A549 (cell line): ENCODE data around the gene OR52N2. TPM values are rescaled to one million over a fixed set of nuclear protein-coding genes. Genes with fewer than 3 reads are reported as not detected.

ENCODE experiments used
- ATAC-seq, 2 experiments: fragments of 200-7000 bp in 1 of 2; fragments of >200 bp in 1 of 2; cut with Nextera tagmentation in 1 of 2; cut with Tn5 transposase in 1 of 2; 3 replicates each; pipeline versions ENCODE4 v1.8.0 to v1.9.1; 2018 to 2020; ENCODE audit warnings: mild to moderate bottlenecking in 1 of 2, moderate library complexity in 1 of 2
- CTCF ChIA-PET: fragments of 300-600 bp; sonication (Branson Sonifier 250); formaldehyde crosslinking; extraction: SDS; loops from one replicate; lab custom pipeline; 2021; ENCODE audit warnings: antibody characterized with exemption, inconsistent platforms; lab: Yijun Ruan, JAX
- POLR2A ChIA-PET: fragments of 350-600 bp; formaldehyde crosslinking; extraction: SDS; loops from one replicate; lab custom pipeline; 2021; ENCODE audit warnings: antibody characterized with exemption, inconsistent platforms; lab: Yijun Ruan, JAX
- DNase-seq, 2 experiments: peaks; one replicate each; pipeline versions ENCODE4 v3.0.0 to v3.0.0-alpha.2; 2011 to 2016; ENCODE audit warnings: low read depth in 1 of 2, low spot score in 1 of 2
- FAIRE-seq: peaks from 2 replicates; lab custom pipeline; 2011; peaks lifted over from hg19 to GRCh38; lab: Jason Lieb, UNC
- H3K27ac ChIP-seq, 2 experiments: fragments of >200 bp; sonication (Bioruptor Twin); formaldehyde crosslinking; 3 replicates each; pipeline ENCODE4 v1.5.1; 2016 to 2017
- H3K4me1 ChIP-seq: fragments of >200 bp; sonication (Bioruptor Twin); formaldehyde crosslinking; 3 replicates; pipeline ENCODE4 v1.6.1; 2016
- H3K4me2 ChIP-seq: fragments of >200 bp; sonication (Bioruptor Twin); formaldehyde crosslinking; 3 replicates; pipeline ENCODE4 v1.6.1; 2016
- H3K4me3 ChIP-seq: fragments of >200 bp; sonication (Bioruptor Twin); formaldehyde crosslinking; 3 replicates; pipeline ENCODE4 v1.5.1; 2016
- H3K9me3 ChIP-seq: fragments of >200 bp; sonication (Bioruptor Twin); formaldehyde crosslinking; 3 replicates; pipeline ENCODE4 v1.6.1; 2016
- ATOH8 ChIP-seq: fragments of 250-450 bp; sonication (Bioruptor Pico); IDR thresholded peaks from 2 replicates; pipeline ENCODE4 v1.5.0; 2020; ENCODE audit warnings: low read depth, mild to moderate bottlenecking, moderate library complexity
- CHD2 ChIP-seq: fragments of 150-350 bp; IDR thresholded peaks from 2 replicates; pipeline ENCODE4 v1.6.1; 2014; ENCODE audit warnings: low read length; ENCODE audit not compliant: partially characterized antibody
- CHD4 ChIP-seq: fragments of 200-600 bp; sonication (generic); IDR thresholded peaks from 2 replicates; pipeline ENCODE4 v1.6.1; 2016; ENCODE audit warnings: antibody characterized with exemption, mild to moderate bottlenecking, borderline replicate concordance
- EHMT2 ChIP-seq: fragments of 200-600 bp; sonication (generic); IDR thresholded peaks from 2 replicates; pipeline ENCODE4 v1.6.1; 2016; ENCODE audit warnings: antibody characterized with exemption, low read depth, mild to moderate bottlenecking, moderate library complexity
- EP300 ChIP-seq, 2 experiments: fragments of >200 bp; sonication (Bioruptor Twin); formaldehyde crosslinking; IDR thresholded peaks; 2 replicates in 1 of 2; 3 replicates in 1 of 2; pipeline ENCODE4 v1.6.1; 2016 to 2017
- FOSB ChIP-seq: fragments of 250-450 bp; sonication (Bioruptor Pico); IDR thresholded peaks from 2 replicates; pipeline ENCODE4 v1.5.0; 2020; ENCODE audit warnings: mild to moderate bottlenecking, moderate library complexity
- JUN ChIP-seq, 2 experiments: fragments of >200 bp; sonication (Bioruptor Twin); formaldehyde crosslinking; IDR thresholded peaks; 2 replicates in 1 of 2; 3 replicates in 1 of 2; pipeline ENCODE4 v1.6.1; 2016 to 2017
- JUNB ChIP-seq: fragments of >200 bp; sonication (Bioruptor Twin); formaldehyde crosslinking; IDR thresholded peaks from 2 replicates; pipeline ENCODE4 v1.6.1; 2016
- KDM1A ChIP-seq: fragments of 200-600 bp; sonication (generic); IDR thresholded peaks from 2 replicates; pipeline ENCODE4 v1.6.1; 2016; ENCODE audit warnings: low read depth, mild to moderate bottlenecking
- MAFK ChIP-seq: fragments of 450-650 bp; IDR thresholded peaks from 2 replicates; pipeline ENCODE4 v1.6.1; 2014; ENCODE audit not compliant: partially characterized antibody
- MAX ChIP-seq: IDR thresholded peaks from 2 replicates; pipeline ENCODE4 v1.6.1; 2012
- NPAS2 ChIP-seq: fragments of 250-450 bp; sonication (Bioruptor Pico); IDR thresholded peaks from 2 replicates; pipeline ENCODE4 v1.8.0; 2022; ENCODE audit warnings: mild to moderate bottlenecking, moderate library complexity, borderline replicate concordance
- POLR2A ChIP-seq: IDR thresholded peaks from 2 replicates; pipeline ENCODE4 v1.6.1; 2012; ENCODE audit warnings: mild to moderate bottlenecking, low read length
- RCOR1 ChIP-seq: fragments of 150-350 bp; IDR thresholded peaks from 2 replicates; pipeline ENCODE4 v1.6.1; 2014; ENCODE audit warnings: antibody characterized with exemption, low read length, low read depth
- RNF2 ChIP-seq: fragments of 200-600 bp; sonication (generic); IDR thresholded peaks from 2 replicates; pipeline ENCODE4 v1.6.1; 2016; ENCODE audit warnings: low read depth, mild to moderate bottlenecking, antibody characterized with exemption, moderate library complexity, borderline replicate concordance
- TP53 ChIP-seq: fragments of 250-450 bp; sonication (Bioruptor Pico); IDR thresholded peaks from 2 replicates; pipeline ENCODE4 v1.5.0; 2021; ENCODE audit warnings: mild to moderate bottlenecking, moderate library complexity
- USF2 ChIP-seq: fragments of 450-650 bp; IDR thresholded peaks from 2 replicates; pipeline ENCODE4 v1.6.1; 2014; ENCODE audit warnings: antibody characterized with exemption
- WGBS: methylation state at CpG from one replicate; pipeline ENCODE4 v1.1.6; 2017; ENCODE audit errors: missing lambda C conversion rate; 5-methylcytosine and 5-hydroxymethylcytosine counted together
- polyA plus RNA-seq, 4 experiments: library from polyadenylated mRNA; depleted of rRNA in 3 of 4; stranded (reverse); fragments of >200 nt; fragmentation: RNase III in 1 of 4; extraction: RNeasy Plus Mini Kit Qiagen cat#74134 plus additional on column Dnase treatment in 1 of 4; gene quantifications; 2 replicates in 3 of 4; 3 replicates in 1 of 4; pipeline ENCODE4 v1.2.3, GENCODE V29; 2011 to 2017
- TF ChIP-seq, protein P1 (sequence below): IDR thresholded peaks from 2 replicates; pipeline ENCODE4 v1.6.1; 2012; ENCODE audit warnings: low read depth, borderline replicate concordance
- TF ChIP-seq, protein P2 (sequence below): IDR thresholded peaks from 2 replicates; pipeline ENCODE4 v1.6.1; 2012
- TF ChIP-seq, protein P3 (sequence below): fragments of >200 bp; sonication (Bioruptor Twin); formaldehyde crosslinking; IDR thresholded peaks from 2 replicates; pipeline ENCODE4 v1.6.1; 2016
- TF ChIP-seq, protein P4 (sequence below): fragments of 200-600 bp; sonication (generic); IDR thresholded peaks from 2 replicates; pipeline ENCODE4 v1.6.1; 2016; ENCODE audit warnings: antibody characterized with exemption, mild to moderate bottlenecking, moderate library complexity

OR52N2 gene
- polyA plus RNA-seq, 2 of the 4 experiments (the other 2 are of a cell fraction), result not detected

DNA sequence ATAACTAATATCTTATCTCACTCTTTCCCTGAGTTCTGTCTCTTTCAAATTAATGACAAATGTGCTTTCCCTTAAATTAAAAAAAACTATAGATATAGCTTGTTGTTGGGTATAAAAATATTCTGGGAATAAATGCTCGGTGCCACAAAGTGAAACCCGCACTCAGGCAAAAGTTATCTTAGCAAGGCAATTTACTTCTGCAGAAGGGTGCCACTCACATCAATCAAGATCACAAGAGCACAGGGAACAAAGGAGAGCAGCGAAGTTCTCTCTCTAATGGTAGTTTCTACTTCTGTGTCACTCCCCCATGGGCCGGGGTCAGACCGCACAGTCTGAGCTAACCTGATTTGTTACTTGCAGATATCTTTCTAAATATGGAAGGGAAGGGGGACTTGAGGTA is 4.7 kb upstream of the OR52N2 start:
- no peak overlapping the region for H3K27ac ChIP-seq
- no peak for FAIRE-seq
- no peak overlapping the region for H3K4me3 ChIP-seq
- TF ChIP-seq EP300 (IDR thresholded peaks at IDR 0.05) (no peak), MAFK (no peak), CHD4 (no peak), KDM1A (no peak), ATOH8 (CRISPR knock-in tag) (no peak), JUNB (no peak), EHMT2 (no peak), FOSB (CRISPR knock-in tag) (no peak), JUN (IDR thresholded peaks at IDR 0.05) (no peak), TP53 (CRISPR knock-in tag) (no peak), MAX (no peak), RNF2 (no peak), POLR2A (no peak), NPAS2 (CRISPR knock-in tag) (no peak), RCOR1 (no peak)
- TF ChIP-seq, protein P1, sequence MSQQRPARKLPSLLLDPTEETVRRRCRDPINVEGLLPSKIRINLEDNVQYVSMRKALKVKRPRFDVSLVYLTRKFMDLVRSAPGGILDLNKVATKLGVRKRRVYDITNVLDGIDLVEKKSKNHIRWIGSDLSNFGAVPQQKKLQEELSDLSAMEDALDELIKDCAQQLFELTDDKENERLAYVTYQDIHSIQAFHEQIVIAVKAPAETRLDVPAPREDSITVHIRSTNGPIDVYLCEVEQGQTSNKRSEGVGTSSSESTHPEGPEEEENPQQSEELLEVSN, result no peak
- TF ChIP-seq, protein P2, sequence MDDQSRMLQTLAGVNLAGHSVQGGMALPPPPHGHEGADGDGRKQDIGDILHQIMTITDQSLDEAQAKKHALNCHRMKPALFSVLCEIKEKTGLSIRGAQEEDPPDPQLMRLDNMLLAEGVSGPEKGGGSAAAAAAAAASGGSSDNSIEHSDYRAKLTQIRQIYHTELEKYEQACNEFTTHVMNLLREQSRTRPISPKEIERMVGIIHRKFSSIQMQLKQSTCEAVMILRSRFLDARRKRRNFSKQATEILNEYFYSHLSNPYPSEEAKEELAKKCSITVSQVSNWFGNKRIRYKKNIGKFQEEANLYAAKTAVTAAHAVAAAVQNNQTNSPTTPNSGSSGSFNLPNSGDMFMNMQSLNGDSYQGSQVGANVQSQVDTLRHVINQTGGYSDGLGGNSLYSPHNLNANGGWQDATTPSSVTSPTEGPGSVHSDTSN, result no peak
- TF ChIP-seq, protein P3, sequence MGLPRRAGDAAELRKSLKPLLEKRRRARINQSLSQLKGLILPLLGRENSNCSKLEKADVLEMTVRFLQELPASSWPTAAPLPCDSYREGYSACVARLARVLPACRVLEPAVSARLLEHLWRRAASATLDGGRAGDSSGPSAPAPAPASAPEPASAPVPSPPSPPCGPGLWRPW, result no peak
- TF ChIP-seq, protein P4, sequence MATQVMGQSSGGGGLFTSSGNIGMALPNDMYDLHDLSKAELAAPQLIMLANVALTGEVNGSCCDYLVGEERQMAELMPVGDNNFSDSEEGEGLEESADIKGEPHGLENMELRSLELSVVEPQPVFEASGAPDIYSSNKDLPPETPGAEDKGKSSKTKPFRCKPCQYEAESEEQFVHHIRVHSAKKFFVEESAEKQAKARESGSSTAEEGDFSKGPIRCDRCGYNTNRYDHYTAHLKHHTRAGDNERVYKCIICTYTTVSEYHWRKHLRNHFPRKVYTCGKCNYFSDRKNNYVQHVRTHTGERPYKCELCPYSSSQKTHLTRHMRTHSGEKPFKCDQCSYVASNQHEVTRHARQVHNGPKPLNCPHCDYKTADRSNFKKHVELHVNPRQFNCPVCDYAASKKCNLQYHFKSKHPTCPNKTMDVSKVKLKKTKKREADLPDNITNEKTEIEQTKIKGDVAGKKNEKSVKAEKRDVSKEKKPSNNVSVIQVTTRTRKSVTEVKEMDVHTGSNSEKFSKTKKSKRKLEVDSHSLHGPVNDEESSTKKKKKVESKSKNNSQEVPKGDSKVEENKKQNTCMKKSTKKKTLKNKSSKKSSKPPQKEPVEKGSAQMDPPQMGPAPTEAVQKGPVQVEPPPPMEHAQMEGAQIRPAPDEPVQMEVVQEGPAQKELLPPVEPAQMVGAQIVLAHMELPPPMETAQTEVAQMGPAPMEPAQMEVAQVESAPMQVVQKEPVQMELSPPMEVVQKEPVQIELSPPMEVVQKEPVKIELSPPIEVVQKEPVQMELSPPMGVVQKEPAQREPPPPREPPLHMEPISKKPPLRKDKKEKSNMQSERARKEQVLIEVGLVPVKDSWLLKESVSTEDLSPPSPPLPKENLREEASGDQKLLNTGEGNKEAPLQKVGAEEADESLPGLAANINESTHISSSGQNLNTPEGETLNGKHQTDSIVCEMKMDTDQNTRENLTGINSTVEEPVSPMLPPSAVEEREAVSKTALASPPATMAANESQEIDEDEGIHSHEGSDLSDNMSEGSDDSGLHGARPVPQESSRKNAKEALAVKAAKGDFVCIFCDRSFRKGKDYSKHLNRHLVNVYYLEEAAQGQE, result no peak
- H3K4me2 ChIP-seq, result no peak overlapping the region
- no peaks in the 10 kb centered on the region for H3K9me3 ChIP-seq
- no peak for DNase-seq
- CTCF ChIA-PET, result interaction anchor here (0.5 kb wide), 1 partner anchor 602 kb away, joined by 4 read pairs; no protein-coding TSS in a partner anchor
- POLR2A ChIA-PET, result no interaction called here
- ATAC-seq, result no peak
- H3K4me1 ChIP-seq, result no peaks in the 10 kb centered on the region
- WGBS, result 31% methylated on average over 4 of the region's 5 CpGs

GRCh38 chr11:5807580-5807979 is 1.1 kb upstream of the OR52N2 start:
- ChIA-PET CTCF (interaction anchor here (0.6 to 1.5 kb wide), 11 partner anchors 11 to 604 kb away, joined by 3 to 8 read pairs (median 3); partner anchors contain the start of gene TRIM5), POLR2A (no interaction called here)
- WGBS, result 47% methylated on average over 10 of the region's 10 CpGs
- Histone ChIP-seq H3K4me3 (no peak overlapping the region), H3K4me2 (no peak overlapping the region)
- TF ChIP-seq USF2 (no peak), MAX (no peak), EP300 (IDR thresholded peaks at IDR 0.05) (no peak), CHD2 (no peak)
- TF ChIP-seq, protein P4, result no peak
- TF ChIP-seq, all 56 proteins: peak for 0
- DNase-seq (no peak), FAIRE-seq (no peak), ATAC-seq (peak in 1 of 2 experiments; percentile 43; a peak in 3 of 6 replicates)
- no peaks in the 10 kb centered on the region for H3K4me1 ChIP-seq
- H3K9me3 ChIP-seq, result no peaks in the 10 kb centered on the region
- H3K27ac ChIP-seq, result no peak overlapping the region
